Stimulated activated CD4-positive, alpha-beta T cell treated with anti-CD3 and anti-CD28 coated beads, Interleukin-2, amount 100 ng/mL, for 4 hours (primary cell): ENCODE measurements around the gene IQGAP1.

Source experiments
- DNase-seq: peaks from one replicate; pipeline ENCODE4 v3.0.0-alpha.2; 2020; ENCODE audit warnings: low read depth

IQGAP1 gene

DNA sequence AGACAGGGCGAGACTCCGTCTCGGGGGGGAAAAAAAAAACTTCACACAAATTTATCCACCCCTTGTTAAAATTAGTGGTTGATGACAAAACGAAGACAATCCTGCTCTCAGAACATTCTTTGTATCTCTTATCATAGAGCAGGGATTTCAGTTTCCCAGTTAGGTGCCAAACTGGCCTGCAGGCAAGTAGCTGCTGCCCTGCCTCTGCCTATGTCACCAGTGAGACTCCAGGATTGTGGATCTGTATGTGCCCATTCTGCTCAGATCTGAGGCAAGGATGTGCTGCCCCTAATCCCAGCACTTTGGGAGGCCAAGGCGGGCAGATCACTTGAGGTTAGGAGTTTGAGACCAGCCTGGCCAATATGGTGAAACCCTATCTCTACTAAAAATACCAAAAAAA, 54.4 kb downstream of the IQGAP1 start:
- DNase-seq: no peak

- DNase-seq: no peak
These were observed 61.2 kb downstream of the IQGAP1 start for GRCh38 chr15:90449206-90449735.

DNA sequence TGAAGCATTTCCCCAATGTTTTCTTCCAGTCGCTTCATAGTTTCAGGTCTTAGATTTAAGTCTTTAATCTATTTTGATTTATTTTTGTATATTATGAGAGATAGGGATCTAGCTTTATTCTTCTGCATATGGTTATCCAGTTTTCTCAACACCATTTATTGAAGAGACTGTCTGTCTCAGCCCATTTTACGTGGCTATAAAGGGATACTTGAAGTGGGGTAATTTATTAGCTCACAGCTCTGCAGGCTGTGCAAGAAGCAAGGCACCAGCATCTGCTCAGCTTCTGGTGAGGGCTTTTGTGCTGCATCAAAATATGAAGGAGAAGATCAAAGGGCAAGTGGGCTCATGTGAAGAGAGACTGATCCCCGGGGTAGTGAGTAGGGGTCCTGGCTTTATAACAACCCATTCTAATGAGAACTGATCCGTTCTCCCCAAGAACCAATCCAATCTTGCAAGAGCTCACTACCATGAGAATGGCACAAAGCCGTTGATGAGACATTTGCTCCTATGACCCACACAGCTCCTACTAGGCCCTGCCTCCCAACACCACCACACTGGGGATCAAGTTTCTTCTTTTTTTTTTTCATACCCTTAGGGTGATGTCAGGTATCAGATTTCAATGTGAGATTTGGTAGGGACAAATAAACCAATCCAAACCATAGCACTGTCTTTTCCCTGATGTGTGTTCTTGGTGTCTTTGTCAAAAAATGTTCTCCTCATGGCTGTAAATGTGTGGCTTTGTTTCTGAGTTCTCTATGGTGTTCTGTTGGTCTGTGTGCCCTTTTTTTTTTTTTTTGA, 63.2 kb downstream of the IQGAP1 start:
- DNase-seq: no peak

DNA sequence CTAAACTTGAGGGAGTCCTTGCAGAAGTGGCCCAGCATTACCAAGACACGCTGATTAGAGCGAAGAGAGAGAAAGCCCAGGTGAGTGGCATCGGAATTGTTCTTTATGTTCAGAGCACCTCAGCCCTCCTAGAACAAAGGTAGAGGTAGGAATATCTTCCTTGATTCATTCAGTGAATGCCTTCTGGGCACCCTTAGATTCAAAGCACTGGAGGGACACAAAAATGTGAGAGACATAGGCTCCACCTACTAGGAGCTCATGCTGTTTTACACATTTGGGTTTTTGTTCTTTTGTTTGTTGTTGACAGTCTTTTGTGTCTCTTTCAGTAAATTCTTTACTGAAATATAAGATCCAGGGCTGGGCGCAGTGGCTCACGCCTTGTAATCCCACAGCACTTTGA, 68.2 kb downstream of the IQGAP1 start:
- DNase-seq: no peak

GRCh38 chr15:90458061-90458460, 70.0 kb downstream of the IQGAP1 start:
- DNase-seq: no peak

DNA sequence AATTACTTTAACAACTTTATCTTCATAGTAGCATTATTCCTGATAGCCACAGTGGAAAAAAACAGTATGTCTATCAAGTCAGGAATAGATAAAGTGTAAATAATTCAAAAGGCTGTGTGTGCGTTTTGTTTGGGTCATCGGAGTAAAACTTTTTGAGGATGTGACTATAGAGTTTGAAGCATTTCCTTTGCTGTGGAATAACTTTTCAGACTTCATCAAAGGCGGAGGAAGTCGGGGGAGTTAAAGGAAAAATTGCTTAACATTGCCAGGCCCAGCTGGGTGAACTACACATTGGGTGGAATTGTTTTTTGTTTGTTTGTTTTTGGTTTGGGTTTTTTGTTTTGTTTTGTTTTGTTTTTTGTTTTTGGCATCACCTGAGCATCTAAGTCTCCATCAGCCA, 71.3 kb downstream of the IQGAP1 start:
- no peak for DNase-seq

DNA sequence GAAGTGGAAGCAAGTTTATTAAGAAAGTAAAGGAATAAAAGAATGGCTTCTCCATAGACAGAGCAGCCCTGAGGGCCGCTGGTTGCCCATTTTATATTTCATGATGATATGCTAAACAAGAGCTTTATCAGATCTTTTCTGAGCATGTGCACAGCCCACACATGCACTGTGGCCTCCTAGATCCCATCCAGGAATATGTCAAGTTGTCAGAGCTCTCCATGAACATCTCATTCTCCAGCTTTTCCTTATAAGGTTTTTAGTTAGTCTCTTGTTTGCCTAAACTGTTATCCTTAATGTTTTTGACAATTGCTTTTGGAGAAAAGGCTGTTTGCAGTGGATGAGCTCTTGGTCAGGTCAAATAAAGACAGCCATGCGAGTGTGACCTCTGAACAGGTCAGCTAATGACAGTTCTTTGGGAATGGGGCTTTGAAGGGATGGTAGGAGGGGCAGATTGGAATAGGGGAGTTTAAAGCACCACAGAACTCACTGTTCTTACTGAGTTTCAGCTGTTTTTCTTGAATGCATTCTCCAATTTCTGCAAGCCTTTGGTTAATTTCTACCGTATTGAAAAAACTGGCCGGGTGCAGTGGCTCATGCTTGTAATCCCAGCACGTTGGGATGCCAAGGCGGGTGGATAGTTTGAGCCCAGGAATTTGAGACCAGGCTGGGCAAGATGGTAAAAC, 72.2 kb downstream of the IQGAP1 start:
- no peak for DNase-seq

DNA sequence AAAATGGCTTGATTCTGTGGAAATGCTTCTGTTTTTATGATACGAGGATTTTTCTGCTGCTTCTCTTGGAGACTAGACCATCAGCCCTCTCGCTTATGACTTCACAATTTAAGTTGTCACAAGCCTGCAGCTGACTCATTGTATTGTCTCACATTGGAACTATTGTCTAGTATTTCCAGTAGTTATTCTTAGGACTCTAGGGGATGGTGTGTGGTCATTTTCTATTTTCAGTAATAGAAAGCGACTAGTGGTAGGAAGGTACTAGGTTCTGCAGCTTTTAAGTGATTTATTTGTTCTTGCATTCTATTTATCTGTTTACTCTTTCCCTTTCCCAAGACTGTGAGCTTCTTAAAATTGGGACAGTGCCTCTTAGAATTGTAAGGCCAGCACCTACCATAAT, 75.3 kb downstream of the IQGAP1 start:
- no peak for DNase-seq

DNA sequence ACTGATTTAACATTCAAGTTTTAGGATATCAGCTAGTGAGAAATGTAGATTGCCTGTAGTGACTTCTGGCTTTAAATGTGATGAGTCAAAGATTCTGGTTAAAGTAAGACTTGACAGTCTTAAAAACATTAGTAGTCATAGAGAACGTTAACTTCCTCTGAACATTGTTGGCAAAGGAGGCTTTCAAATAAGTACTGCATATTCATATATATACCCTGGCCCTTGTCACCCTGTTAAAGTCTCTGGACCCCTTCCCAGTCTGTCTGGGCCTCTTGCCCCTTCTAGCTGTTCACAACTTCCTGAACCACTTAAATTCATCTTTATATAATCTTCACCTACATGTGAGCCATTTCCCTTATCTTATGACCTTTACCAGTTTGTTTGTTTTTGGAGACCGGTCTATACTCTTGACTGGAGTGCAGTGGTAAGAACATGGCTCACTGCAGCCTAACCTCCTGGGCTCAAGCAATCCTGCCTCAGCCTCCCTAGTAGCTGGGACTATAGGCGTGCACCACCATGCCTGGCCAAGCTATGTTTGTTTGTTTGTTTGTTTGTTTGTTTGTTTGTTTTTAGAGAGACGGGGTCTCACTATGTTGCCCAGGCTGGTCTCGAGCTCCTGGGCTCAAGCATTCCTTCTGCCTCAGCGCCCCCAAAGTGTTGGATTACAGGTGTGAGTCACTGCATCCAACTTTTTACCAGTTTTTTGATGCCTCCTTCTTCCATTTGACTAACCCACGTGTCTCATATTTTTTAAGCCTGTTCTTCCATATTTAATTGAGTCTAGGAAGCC, 77.3 kb downstream of the IQGAP1 start:
- DNase-seq: no peak

DNA sequence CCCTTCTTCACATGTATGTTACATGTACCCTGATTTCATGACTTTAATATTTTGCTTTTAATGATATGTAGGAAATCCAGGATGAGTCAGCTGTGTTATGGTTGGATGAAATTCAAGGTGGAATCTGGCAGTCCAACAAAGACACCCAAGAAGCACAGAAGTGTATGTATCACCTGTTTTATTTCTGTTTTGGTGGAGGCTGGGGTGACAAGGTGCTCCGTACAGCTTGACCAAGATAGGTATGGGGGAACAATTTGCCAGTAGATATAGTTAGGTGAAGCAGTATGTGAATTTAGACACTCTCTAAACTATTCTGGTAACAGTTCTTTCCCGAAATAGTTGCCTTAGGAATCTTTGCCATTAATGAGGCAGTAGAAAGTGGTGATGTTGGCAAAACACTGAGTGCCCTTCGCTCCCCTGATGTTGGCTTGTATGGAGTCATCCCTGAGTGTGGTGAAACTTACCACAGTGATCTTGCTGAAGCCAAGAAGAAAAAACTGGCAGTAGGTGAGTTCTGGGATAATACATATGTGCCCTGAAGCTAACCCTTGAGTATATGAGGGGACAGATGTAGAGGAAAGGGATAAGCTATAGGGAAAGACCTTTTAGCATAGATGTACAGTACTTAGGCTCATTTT, 78.0 kb downstream of the IQGAP1 start:
- no peak for DNase-seq

GRCh38 chr15:90469723-90470122, 81.7 kb downstream of the IQGAP1 start:
- DNase-seq: no peak

GRCh38 chr15:90470453-90470852, 82.4 kb downstream of the IQGAP1 start:
- no peak for DNase-seq

DNA sequence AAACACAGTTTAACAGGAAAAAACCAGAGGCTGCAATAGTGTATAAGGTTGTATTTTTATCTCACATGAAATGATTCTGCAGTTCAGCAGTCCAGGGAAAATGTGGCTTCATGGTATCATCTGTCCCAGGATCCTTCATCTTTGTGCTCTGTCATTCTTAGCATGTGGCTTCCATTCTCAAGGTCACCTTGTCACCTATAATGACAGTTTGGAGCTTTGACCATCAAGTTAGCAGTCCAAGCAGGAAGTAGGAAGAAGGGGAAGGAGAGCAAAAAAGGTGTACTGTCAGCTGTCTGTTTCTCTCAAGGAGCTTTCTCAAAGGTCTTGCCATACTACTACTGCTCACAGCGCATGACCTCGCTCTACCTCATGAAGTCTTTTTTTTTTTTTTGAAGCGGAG, 83.1 kb downstream of the IQGAP1 start:
- DNase-seq: no peak

GRCh38 chr15:90471769-90472168, 83.7 kb downstream of the IQGAP1 start:
- DNase-seq: no peak

DNA sequence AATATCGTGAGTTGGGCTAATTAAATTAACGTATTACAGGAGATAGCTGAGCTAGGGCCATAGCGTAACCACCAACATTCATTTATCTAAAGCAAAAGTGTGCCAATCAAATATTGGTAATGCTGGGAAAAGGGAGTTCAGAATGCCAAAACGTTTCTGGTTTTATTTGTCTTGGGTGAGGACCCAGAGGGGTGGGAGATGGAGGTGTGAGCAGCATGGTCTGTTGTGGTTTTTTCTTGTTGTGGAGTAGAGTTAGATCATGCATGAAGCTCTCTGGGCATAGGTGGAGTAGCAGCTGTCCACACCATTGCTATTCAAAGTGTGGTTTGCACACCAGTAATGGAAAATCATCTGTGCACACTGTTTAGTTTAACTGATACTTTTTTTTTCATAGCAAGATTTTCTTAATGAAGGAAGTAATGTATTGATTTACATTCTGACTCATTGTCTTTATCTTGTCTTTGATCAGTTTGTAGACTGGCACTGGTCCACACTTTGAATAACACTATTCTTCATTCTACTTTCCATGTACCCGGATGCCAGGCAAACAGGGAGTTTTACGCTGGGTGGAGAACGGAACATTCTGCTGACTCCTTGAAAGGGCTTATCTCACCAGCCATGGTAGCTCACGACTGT, 90.9 kb downstream of the IQGAP1 start:
- DNase-seq: no peak

GRCh38 chr15:90479656-90480055, 91.6 kb downstream of the IQGAP1 start:
- DNase-seq: no peak

DNA sequence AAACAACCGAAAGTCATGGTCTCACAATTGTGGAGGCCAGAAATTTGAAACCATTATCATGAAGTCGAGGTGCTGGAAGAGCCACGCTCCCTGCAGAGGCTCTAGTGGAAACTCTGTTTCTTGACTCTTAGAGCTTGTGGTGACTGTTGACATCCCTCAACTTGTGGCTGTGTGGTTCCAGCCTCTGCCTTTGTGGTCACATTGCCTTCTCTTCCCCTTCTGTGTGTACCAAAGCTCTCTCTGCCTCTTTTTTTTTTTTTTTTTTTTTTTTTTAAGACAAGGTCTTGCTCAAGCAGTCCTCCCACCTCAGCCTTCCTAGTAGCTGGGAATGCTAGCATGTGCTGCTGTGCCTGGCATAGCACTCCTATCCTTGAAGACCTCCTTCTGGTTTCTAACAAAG, 93.0 kb downstream of the IQGAP1 start:
- DNase-seq: no peak

DNA sequence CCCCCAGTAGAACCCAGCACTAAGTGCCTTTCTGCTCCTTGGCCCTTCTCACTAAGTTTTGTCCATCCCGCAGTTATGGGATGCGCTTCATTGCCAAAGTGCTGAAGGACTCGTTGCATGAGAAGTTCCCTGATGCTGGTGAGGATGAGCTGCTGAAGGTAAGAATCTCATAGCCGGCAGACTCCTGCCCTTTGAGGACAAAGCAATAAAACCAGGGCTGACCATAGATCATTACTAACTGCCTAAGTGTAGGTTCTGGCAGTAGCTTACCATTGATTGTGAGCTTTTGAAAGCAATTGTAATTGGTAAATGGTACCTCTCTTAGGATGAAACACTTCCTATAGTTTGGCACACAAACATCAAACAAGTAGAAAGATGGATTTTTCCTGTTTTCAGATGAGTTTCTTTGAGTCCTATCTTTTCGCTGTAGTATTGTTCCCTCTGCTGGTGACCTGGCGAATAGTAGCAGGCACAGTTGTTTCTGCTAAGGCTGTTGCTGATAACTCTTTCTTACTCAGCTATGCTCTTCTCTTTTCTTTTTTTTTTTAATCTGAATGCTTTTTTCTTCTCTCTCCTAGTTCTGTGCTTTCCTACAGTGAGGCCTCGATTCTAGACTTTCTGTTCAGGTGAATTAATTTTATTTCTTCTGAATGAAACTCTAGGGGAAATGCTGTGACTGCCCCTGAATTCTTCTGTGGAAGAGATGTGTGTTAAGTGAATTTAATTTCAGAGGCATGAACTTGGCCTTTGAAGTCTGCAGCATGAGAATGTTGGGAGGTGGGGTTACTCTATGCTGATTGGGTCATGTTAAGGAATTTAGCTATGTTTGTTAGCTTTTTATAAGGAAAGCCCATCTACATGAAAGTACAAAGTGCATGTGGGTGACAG, 94.3 kb downstream of the IQGAP1 start:
- peak; percentile 21 for DNase-seq

DNA sequence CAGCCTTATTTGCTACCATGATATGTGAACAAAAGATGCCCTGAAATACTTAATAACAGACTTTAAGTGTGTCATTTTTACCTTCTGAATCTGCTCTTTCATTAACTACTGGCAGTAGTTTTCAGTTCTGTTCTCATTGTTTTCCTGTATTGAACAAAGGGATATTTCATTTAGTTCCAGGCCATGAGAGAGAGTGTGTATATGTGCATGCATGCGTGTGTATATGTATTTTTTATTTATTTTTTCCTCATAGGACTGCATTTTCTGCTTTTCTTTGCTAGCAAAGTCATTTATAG, 94.9 kb downstream of the IQGAP1 start:
- DNase-seq: no peak

DNA sequence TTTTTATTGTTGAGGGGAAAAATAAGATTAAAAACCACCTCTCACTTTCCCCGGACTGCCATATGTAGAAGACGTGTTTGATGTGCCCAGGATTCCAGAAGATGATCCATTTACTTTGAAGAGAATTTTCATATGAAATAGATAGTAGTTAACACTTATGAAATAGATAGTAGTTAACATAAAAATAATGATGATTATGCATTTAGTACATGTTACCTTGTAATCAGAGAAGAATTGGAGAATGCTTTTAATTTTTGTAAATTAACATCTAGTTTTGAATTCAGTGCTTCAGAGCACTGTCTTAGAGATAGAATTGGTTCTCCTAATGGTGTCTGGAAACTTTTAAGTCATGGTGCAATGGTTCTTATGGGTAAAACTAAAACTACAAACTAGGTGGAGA, 95.6 kb downstream of the IQGAP1 start:
- DNase-seq: no peak

GRCh38 chr15:90487186-90487585, 99.1 kb downstream of the IQGAP1 start:
- no peak for DNase-seq
